PC-3 (cell line): Measurements from ENCODE around the gene MAGI1. TPM values are rescaled to one million over a fixed set of nuclear protein-coding genes. Genes with fewer than 3 reads are reported as not detected.

ENCODE experiments used
- ATAC-seq: fragments of 200-7000 bp; cut with Tn5 transposase; 2 replicates; pipeline ENCODE4 v1.9.1; 2020; ENCODE audit warnings: mild to moderate bottlenecking, moderate library complexity
- BruUV-seq: library from RNA; stranded (reverse); fragments of 400-500 nt; replicated peaks from 2 replicates; lab custom pipeline; 2021; lab: Mats Ljungman, UMichigan
- CTCF ChIA-PET: fragments of 300-600 bp; sonication (Branson Sonifier 250); formaldehyde crosslinking; loops from one replicate; lab custom pipeline; 2022; ENCODE audit warnings: antibody characterized with exemption; lab: Charles Lee
- POLR2A ChIA-PET: fragments of 300-600 bp; sonication (Branson Sonifier 250); formaldehyde crosslinking; loops from one replicate; lab custom pipeline; 2022; ENCODE audit warnings: antibody characterized with exemption; ENCODE audit not compliant: unreplicated experiment; lab: Charles Lee
- DNase-seq: peaks from one replicate; pipeline ENCODE4 v3.0.0-alpha.2; 2015
- H2AFZ ChIP-seq: fragments of 300-600 bp; sonication (generic); 2 replicates; pipeline ENCODE4 v1.6.0; 2016; ENCODE audit warnings: antibody characterized with exemption, low read length
- H3F3A ChIP-seq: fragments of 300-600 bp; sonication (generic); one replicate; pipeline ENCODE4 v1.6.0; 2017; ENCODE audit warnings: antibody characterized with exemption, low read length, control low read depth, mild to moderate bottlenecking; ENCODE audit not compliant: unreplicated experiment
- H3K27ac ChIP-seq: fragments of 300-600 bp; sonication (generic); 2 replicates; pipeline ENCODE4 v1.5.1; 2016; ENCODE audit warnings: mild to moderate bottlenecking, low read length
- H3K27me3 ChIP-seq: fragments of 300-600 bp; sonication (generic); 2 replicates; pipeline ENCODE4 v1.6.1; 2016; ENCODE audit warnings: low read length, mixed read lengths
- H3K36me3 ChIP-seq: fragments of 300-600 bp; sonication (generic); 2 replicates; pipeline ENCODE4 v1.6.1; 2016; ENCODE audit warnings: low read depth, mixed run types, low read length, mixed read lengths
- H3K4me1 ChIP-seq: fragments of 300-600 bp; sonication (generic); 2 replicates; pipeline ENCODE4 v1.5.1; 2016; ENCODE audit warnings: low read length; ENCODE audit not compliant: insufficient read depth
- H3K4me2 ChIP-seq: fragments of 300-600 bp; sonication (generic); 2 replicates; pipeline ENCODE4 v1.6.0; 2016; ENCODE audit warnings: low read length
- H3K4me3 ChIP-seq: fragments of 300-600 bp; sonication (generic); 2 replicates; pipeline ENCODE4 v1.5.1; 2016; ENCODE audit warnings: mild to moderate bottlenecking, low read length, mixed read lengths
- H3K79me2 ChIP-seq: fragments of 300-600 bp; sonication (generic); 2 replicates; pipeline ENCODE4 v1.6.1; 2017; ENCODE audit warnings: low read length, mixed read lengths
- H3K9ac ChIP-seq: fragments of 300-600 bp; sonication (generic); 2 replicates; pipeline ENCODE4 v1.6.0; 2016; ENCODE audit warnings: mild to moderate bottlenecking, low read length
- H3K9me2 ChIP-seq: fragments of 300-600 bp; sonication (generic); replicated peaks from 2 replicates; pipeline ENCODE4 v1.6.1; 2016; ENCODE audit warnings: mixed run types, low read length, mixed read lengths
- H3K9me3 ChIP-seq: fragments of 300-600 bp; sonication (generic); 2 replicates; pipeline ENCODE4 v1.6.1; 2016; ENCODE audit warnings: low read length, mixed read lengths
- H4K20me1 ChIP-seq: fragments of 300-600 bp; sonication (generic); 2 replicates; pipeline ENCODE4 v1.6.1; 2016; ENCODE audit warnings: low read length, mixed read lengths
- EZH2 ChIP-seq: fragments of 300-600 bp; sonication (generic); IDR thresholded peaks from one replicate; pipeline ENCODE4 v1.6.1; 2017; ENCODE audit warnings: antibody characterized with exemption, mild to moderate bottlenecking, low read length; ENCODE audit not compliant: unreplicated experiment
- EZH2phosphoT487 ChIP-seq: fragments of 300-600 bp; sonication (generic); IDR thresholded peaks from 2 replicates; pipeline ENCODE4 v1.6.1; 2018; ENCODE audit warnings: mild to moderate bottlenecking, antibody characterized with exemption, low read length, borderline replicate concordance
- intact Hi-C: fragments of 100-400 bp; cut with micrococcal nuclease; formaldehyde crosslinking; loops from 2 replicates; pipeline ENCODE4 v1.9.0; 2023
- total RNA-seq: library from RNA; depleted of rRNA; stranded (reverse); fragments of >200 nt; gene quantifications from 2 replicates; pipeline ENCODE4 v1.2.3, GENCODE V29; 2014
- TF ChIP-seq, protein P1 (sequence below): fragments of 300-600 bp; sonication (generic); conservative IDR thresholded peaks from 2 replicates; pipeline ENCODE4 v1.5.1; 2017; ENCODE audit warnings: antibody characterized with exemption, low read depth, mild to moderate bottlenecking, low read length

MAGI1 gene
- total RNA-seq, 1 experiment from 2014 or later: 8.9 TPM

DNA sequence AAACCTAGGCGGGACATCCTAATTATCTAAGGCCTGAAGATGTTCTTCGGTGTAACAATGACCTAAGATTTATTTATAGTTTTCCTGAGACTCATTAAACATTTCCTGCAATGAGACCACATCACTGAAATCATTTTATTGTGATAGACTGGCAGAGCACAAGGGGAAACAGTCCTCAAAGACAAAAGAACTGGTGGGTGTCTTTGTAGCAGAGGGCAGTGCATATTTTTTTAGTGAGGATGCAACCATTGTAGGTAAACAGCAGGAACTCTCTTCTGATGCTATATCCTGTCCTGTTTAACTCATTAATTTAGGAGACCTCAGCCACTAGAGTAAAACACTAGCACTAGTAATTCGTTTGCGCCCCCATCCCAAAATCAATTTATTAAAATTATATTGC, 100.0 kb downstream of the MAGI1 start:
- H3K4me1 ChIP-seq: no peaks in the 10 kb centered on the region
- no TSS peak for BruUV-seq
- H3F3A ChIP-seq: no peaks in the 10 kb centered on the region
- no peaks in the 10 kb centered on the region for H3K79me2 ChIP-seq
- H4K20me1 ChIP-seq: no peaks in the 10 kb centered on the region
- H3K27ac ChIP-seq: no peak overlapping the region
- DNase-seq (no peak), ATAC-seq (no peak)
- no peaks in the 10 kb centered on the region for H3K9me3 ChIP-seq
- POLR2A ChIA-PET: no interaction called here
- no peak overlapping the region for H3K9ac ChIP-seq
- TF ChIP-seq, protein P1, sequence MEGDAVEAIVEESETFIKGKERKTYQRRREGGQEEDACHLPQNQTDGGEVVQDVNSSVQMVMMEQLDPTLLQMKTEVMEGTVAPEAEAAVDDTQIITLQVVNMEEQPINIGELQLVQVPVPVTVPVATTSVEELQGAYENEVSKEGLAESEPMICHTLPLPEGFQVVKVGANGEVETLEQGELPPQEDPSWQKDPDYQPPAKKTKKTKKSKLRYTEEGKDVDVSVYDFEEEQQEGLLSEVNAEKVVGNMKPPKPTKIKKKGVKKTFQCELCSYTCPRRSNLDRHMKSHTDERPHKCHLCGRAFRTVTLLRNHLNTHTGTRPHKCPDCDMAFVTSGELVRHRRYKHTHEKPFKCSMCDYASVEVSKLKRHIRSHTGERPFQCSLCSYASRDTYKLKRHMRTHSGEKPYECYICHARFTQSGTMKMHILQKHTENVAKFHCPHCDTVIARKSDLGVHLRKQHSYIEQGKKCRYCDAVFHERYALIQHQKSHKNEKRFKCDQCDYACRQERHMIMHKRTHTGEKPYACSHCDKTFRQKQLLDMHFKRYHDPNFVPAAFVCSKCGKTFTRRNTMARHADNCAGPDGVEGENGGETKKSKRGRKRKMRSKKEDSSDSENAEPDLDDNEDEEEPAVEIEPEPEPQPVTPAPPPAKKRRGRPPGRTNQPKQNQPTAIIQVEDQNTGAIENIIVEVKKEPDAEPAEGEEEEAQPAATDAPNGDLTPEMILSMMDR: no peak
- TF ChIP-seq EZH2phosphoT487: no peak
- TF ChIP-seq EZH2: no peak
- no peaks in the 10 kb centered on the region for H3K36me3 ChIP-seq
- no peaks in the 10 kb centered on the region for H3K27me3 ChIP-seq
- H3K4me2 ChIP-seq: no peak overlapping the region
- no peaks in the 10 kb centered on the region for H3K9me2 ChIP-seq
- CTCF ChIA-PET: no interaction called here
- no peak overlapping the region for H3K4me3 ChIP-seq
- intact Hi-C loops: no loop called here
- no peak overlapping the region for H2AFZ ChIP-seq

DNA sequence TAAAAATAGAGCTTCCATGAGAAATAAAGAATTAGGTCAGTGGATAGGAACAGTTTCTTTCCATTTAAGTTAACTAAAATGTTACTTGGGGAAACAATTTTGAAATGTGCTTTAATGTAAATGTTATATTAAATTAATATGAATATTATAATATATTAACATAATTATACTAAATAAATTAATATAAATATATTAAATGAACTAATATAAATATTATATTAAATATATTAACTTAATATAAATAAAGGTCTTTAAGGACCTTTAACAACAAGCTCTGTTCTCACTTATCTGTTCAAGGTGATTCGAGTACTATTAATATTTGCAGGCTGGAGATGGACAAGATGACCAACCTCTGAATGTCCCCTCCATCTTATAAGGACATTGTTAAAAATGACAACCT, 100.6 kb downstream of the MAGI1 start:
- no TSS peak for BruUV-seq
- Histone ChIP-seq H3K36me3 (no peaks in the 10 kb centered on the region), H2AFZ (no peak overlapping the region), H3F3A (no peaks in the 10 kb centered on the region), H3K9me3 (no peaks in the 10 kb centered on the region), H3K4me1 (no peaks in the 10 kb centered on the region), H4K20me1 (no peaks in the 10 kb centered on the region), H3K4me3 (no peak overlapping the region), H3K79me2 (no peaks in the 10 kb centered on the region), H3K27ac (no peak overlapping the region), H3K4me2 (no peak overlapping the region), H3K9ac (no peak overlapping the region), H3K27me3 (no peaks in the 10 kb centered on the region), H3K9me2 (no peaks in the 10 kb centered on the region)
- intact Hi-C loops: no loop called here
- ATAC-seq (no peak), DNase-seq (no peak)
- POLR2A ChIA-PET: no interaction called here
- TF ChIP-seq EZH2phosphoT487: no peak
- TF ChIP-seq EZH2: no peak
- TF ChIP-seq, protein P1: no peak
- CTCF ChIA-PET: interaction anchor here (0.5 kb wide), 1 partner anchor 15 kb away, joined by 3 read pairs; no protein-coding TSS in a partner anchor

DNA sequence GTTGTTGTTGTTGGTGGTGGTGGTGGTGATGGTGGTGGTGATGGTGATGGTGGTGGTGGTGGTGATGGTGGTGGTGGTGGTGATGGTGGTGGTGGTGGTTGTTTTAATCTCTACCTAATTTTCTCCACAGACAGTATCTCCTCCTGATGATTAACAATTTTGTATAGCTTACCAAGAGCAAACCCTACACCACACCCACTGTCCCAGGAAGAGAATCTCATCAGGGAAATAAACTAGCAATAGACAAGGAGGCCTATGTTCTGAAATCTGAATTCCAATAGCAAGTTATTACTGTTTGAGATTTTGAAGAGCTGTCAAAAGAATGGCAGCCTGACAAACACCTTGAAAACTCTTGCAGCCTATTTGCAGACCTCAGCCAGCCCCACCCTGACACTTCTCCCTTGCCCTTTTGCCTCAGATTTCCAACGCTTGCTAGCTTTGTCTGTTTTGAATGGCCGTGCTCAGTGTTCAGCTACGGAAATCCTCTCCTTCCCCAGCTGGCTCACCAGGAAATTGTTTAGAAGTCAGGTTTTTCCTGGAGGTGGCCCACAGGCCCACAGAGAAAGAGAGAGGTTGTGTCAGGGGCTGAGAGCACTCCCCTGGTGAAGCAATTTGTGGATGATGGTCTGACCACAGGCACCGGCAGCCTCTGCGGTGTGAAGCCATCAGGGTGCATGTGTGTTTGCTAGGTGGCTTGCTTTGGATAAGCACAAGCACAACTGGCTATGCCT, 101.6 kb downstream of the MAGI1 start:
- Histone ChIP-seq H3K4me3 (no peak overlapping the region), H3K27ac (no peak overlapping the region), H3K4me1 (no peaks in the 10 kb centered on the region), H3F3A (no peaks in the 10 kb centered on the region), H3K36me3 (no peaks in the 10 kb centered on the region), H3K9me2 (no peaks in the 10 kb centered on the region), H3K9me3 (no peaks in the 10 kb centered on the region), H4K20me1 (no peaks in the 10 kb centered on the region), H3K9ac (no peak overlapping the region), H3K27me3 (no peaks in the 10 kb centered on the region), H3K4me2 (no peak overlapping the region), H3K79me2 (no peaks in the 10 kb centered on the region), H2AFZ (no peak overlapping the region)
- intact Hi-C loops: no loop called here
- ChIA-PET CTCF (no interaction called here), POLR2A (no interaction called here)
- TF ChIP-seq, protein P1: no peak
- no peak for ATAC-seq
- no TSS peak for BruUV-seq
- no peak for DNase-seq
